GM12878 (cell line): ENCODE data around the gene MZT2A. TPM values are rescaled to one million over a fixed set of nuclear protein-coding genes. Genes with fewer than 3 reads are reported as not detected.

ENCODE experiments used
- ATAC-seq: fragments of 200-7000 bp; cut with Tn5 transposase; 3 replicates; pipeline ENCODE4 v1.9.1; 2020; ENCODE audit warnings: mild to moderate bottlenecking, moderate library complexity
- BruUV-seq: library from RNA; stranded (reverse); fragments of 400-500 nt; replicated peaks from 2 replicates; lab custom pipeline; 2021; lab: Mats Ljungman, UMichigan
- CTCF ChIA-PET: fragments of 300-600 bp; sonication (Branson Sonifier 250); formaldehyde crosslinking; extraction: SDS; loops from one replicate; lab custom pipeline; 2021; ENCODE audit warnings: inconsistent platforms; lab: Yijun Ruan, JAX
- POLR2A ChIA-PET: fragments of 350-600 bp; formaldehyde crosslinking; extraction: SDS; loops from one replicate; lab custom pipeline; 2021; ENCODE audit warnings: inconsistent platforms; lab: Charles Lee
- RAD21 ChIA-PET: fragments of 300-600 bp; sonication (Branson Sonifier 250); formaldehyde crosslinking; loops from one replicate; lab custom pipeline; 2023; ENCODE audit warnings: antibody characterized with exemption; ENCODE audit not compliant: unreplicated experiment; lab: Charles Lee
- SMC1A ChIA-PET: fragments of 300-600 bp; sonication (Branson Sonifier 250); formaldehyde crosslinking; loops from one replicate; lab custom pipeline; 2023; ENCODE audit not compliant: unreplicated experiment, uncharacterized antibody; lab: Charles Lee
- DNase-seq: peaks from one replicate; pipeline ENCODE4 v3.0.0-alpha.2; 2011; ENCODE audit warnings: low read depth, low spot score
- FAIRE-seq: peaks from 3 replicates; lab custom pipeline; 2011; peaks lifted over from hg19 to GRCh38; lab: Jason Lieb, UNC
- H2AFZ ChIP-seq: 2 replicates; pipeline ENCODE4 v1.6.0; 2011; ENCODE audit warnings: low read depth, low read length, control low read depth; ENCODE audit not compliant: control insufficient read depth
- H3K27ac ChIP-seq: 2 replicates; pipeline ENCODE4 v1.5.1; 2011; ENCODE audit warnings: control low read depth; ENCODE audit not compliant: control insufficient read depth, insufficient read depth
- H3K27me3 ChIP-seq, 2 experiments: replicated peaks in 1 of 2; 2 replicates each; pipeline versions ENCODE4 v1.6.0 to v1.6.1; 2011; ENCODE audit warnings: low read length in 1 of 2; ENCODE audit not compliant: control insufficient read depth in 2 of 2, insufficient read depth in 2 of 2
- H3K36me3 ChIP-seq, 2 experiments: 2 replicates each; pipeline ENCODE4 v1.5.1; 2011; ENCODE audit warnings: low read length in 1 of 2; ENCODE audit not compliant: control insufficient read depth in 2 of 2, insufficient read depth in 2 of 2
- H3K4me1 ChIP-seq: 2 replicates; pipeline ENCODE4 v1.6.1; 2011; ENCODE audit warnings: mild to moderate bottlenecking, low read length, moderate library complexity, mixed read lengths; ENCODE audit not compliant: control insufficient read depth, insufficient read depth
- H3K4me2 ChIP-seq: 2 replicates; pipeline ENCODE4 v1.6.0; 2011; ENCODE audit warnings: control low read depth; ENCODE audit not compliant: control insufficient read depth, insufficient read depth
- H3K4me3 ChIP-seq: fragments of 200-600 bp; sonication (generic); 2 replicates; pipeline ENCODE4 v1.5.1; 2016
- H3K79me2 ChIP-seq: 2 replicates; pipeline ENCODE4 v1.6.0; 2011; ENCODE audit warnings: low read length; ENCODE audit not compliant: control insufficient read depth, insufficient read depth
- H3K9ac ChIP-seq: 2 replicates; pipeline ENCODE4 v1.8.0; 2011; ENCODE audit warnings: low read length, control low read depth, mixed read lengths; ENCODE audit not compliant: control insufficient read depth, insufficient read depth
- H3K9me3 ChIP-seq: replicated peaks from 3 replicates; pipeline ENCODE4 v1.5.1; 2011; ENCODE audit warnings: mild to moderate bottlenecking, low read length; ENCODE audit not compliant: control insufficient read depth, insufficient read depth
- H4K20me1 ChIP-seq: 2 replicates; pipeline ENCODE4 v1.6.0; 2011; ENCODE audit not compliant: control insufficient read depth, insufficient read depth
- CHD1 ChIP-seq: IDR thresholded peaks from 2 replicates; pipeline ENCODE4 v1.6.1; 2012; ENCODE audit warnings: low read depth, low read length, improper control_type of control experiment
- EP300 ChIP-seq, 2 experiments: fragments of 150-350 bp in 1 of 2; IDR thresholded peaks; 2 replicates each; pipeline ENCODE4 v1.6.1; 2011 to 2012; ENCODE audit warnings: low read depth in 2 of 2, low read length in 2 of 2, borderline replicate concordance in 1 of 2, improper control_type of control experiment in 1 of 2, inconsistent platforms in 1 of 2; ENCODE audit not compliant: control insufficient read depth in 1 of 2
- FOXM1 ChIP-seq: IDR thresholded peaks from 2 replicates; pipeline ENCODE4 v1.6.1; 2012; ENCODE audit warnings: low read depth, mild to moderate bottlenecking, inconsistent platforms, low read length, moderate library complexity
- HDAC6 ChIP-seq: fragments of 200-600 bp; sonication (generic); IDR thresholded peaks from one replicate; pipeline ENCODE4 v1.8.0; 2017; ENCODE audit warnings: antibody characterized with exemption; ENCODE audit not compliant: unreplicated experiment
- PKNOX1 ChIP-seq: fragments of 450-650 bp; IDR thresholded peaks from 2 replicates; pipeline ENCODE4 v1.6.1; 2016; ENCODE audit warnings: mild to moderate bottlenecking
- SKIL ChIP-seq: fragments of 450-650 bp; IDR thresholded peaks from 2 replicates; pipeline ENCODE4 v1.6.1; 2017; ENCODE audit warnings: mild to moderate bottlenecking, low read depth, inconsistent platforms; ENCODE audit not compliant: poor library complexity, severe bottlenecking
- WGBS: methylation state at CpG from one replicate; pipeline ENCODE4 v1.1.6; 2016; ENCODE audit warnings: low lambda C conversion rate; ENCODE audit not compliant: insufficient replicate concordance, insufficient coverage; ENCODE audit errors: missing lambda C conversion rate; 5-methylcytosine and 5-hydroxymethylcytosine counted together
- in situ Hi-C: fragments of 300-500 bp; cut with MboI; formaldehyde crosslinking; loops from 9 replicates; pipeline ENCODE4 v1.14.3; 2018; ENCODE audit warnings: mixed read lengths
- intact Hi-C: fragments of 100-400 bp; cut with micrococcal nuclease; formaldehyde crosslinking; loops from one replicate; pipeline ENCODE4 v1.14.2; 2022; ENCODE audit not compliant: unreplicated experiment
- polyA plus RNA-seq, 11 experiments: library from polyadenylated mRNA; depleted of rRNA in 4 of 11; unstranded in 6 of 11; stranded (reverse) in 5 of 11; fragments of >200 nt; fragmentation: Nextera tagmentation in 4 of 11; fragmentation: Illumina TruSeq in 1 of 11; extraction: Ambion mirVana in 4 of 11; extraction: Trizol in 1 of 11; gene quantifications; 1 replicate in 1 of 11; 2 replicates in 10 of 11; pipeline versions ENCODE4 v1.2.1 to v1.2.3, GENCODE V29; 2011 to 2016; ENCODE audit warnings: inconsistent platforms in 2 of 11, missing spikeins in 2 of 11, low read depth in 1 of 11
- total RNA-seq, 4 experiments: library from RNA; depleted of rRNA in 3 of 4; stranded (reverse); fragments of >200 nt in 3 of 4; fragmentation: Illumina TruSeq in 1 of 4; extraction: Trizol in 1 of 4; gene quantifications; 2 replicates each; pipeline versions ENCODE4 v1.2.1 to v1.2.3, GENCODE V29; 2013 to 2021

Gene MZT2A
- total and polyA plus RNA-seq, 10 of the 15 experiments (the other 5 are each of a cell fraction or from before 2014, with no cell fraction given) = 6.3 to 325 (median 151) TPM

- Histone ChIP-seq H3K9ac (no peak overlapping the region), H3K9me3 (no peaks in the 10 kb centered on the region), H3K4me3 (no peak overlapping the region), H3K4me2 (no peak overlapping the region), H3K27ac (no peak overlapping the region), H3K27me3 (no peaks in the 10 kb centered on the region), H3K4me1 (no peaks in the 10 kb centered on the region), H4K20me1 (no peaks in the 10 kb centered on the region), H3K79me2 (no peaks in the 10 kb centered on the region), H2AFZ (no peak overlapping the region), H3K36me3 (peaks cover 0 to 18% of the 10 kb centered on the region in 2 experiments; a peak in 3 of 4 replicates)
- ChIA-PET CTCF (no interaction called here), POLR2A (no interaction called here), RAD21 (no interaction called here), SMC1A (no interaction called here)
- FAIRE-seq = no peak
- no peak for ATAC-seq
- in situ Hi-C loops = no loop called here
- TF ChIP-seq HDAC6 (no peak), PKNOX1 (no peak), SKIL (no peak), CHD1 (no peak), FOXM1 (no peak), EP300 (IDR thresholded peaks at IDR 0.05; ENCODE audit: borderline replicate concordance in 1 of 2, control insufficient read depth in 1 of 2, low read depth in 2 of 2, low read length in 2 of 2) (no peak)
- WGBS = 93% methylated on average over 10 of the region's 10 CpGs
- DNase-seq = no peak
- BruUV-seq = no TSS peak
- intact Hi-C loops = no loop called here
Measured at GRCh38 chr2:131520526-131520925, 28.3 kb upstream of the MZT2A start.
